Measurements from ENCODE around the gene FARP1.

- TF ChIP-seq EZH2 (IDR thresholded peaks at IDR 0.05; ENCODE audit: low read depth, low read length, severe bottlenecking) = no peak
- no peak for TF ChIP-seq CTCF (IDR thresholded peaks at IDR 0.05; ENCODE audit: control extremely low read depth in 1 of 3, insufficient read depth in 1 of 3, low read depth in 1 of 3, low read length in 3 of 3)
- no peak for TF ChIP-seq POLR2AphosphoS5 (IDR thresholded peaks at IDR 0.05; ENCODE audit: low read depth, low read length)
- no peak for TF ChIP-seq CBX5 (IDR thresholded peaks at IDR 0.05; ENCODE audit: low read depth, low read length)
- TF ChIP-seq TAF1 (IDR thresholded peaks at IDR 0.05; ENCODE audit: low read depth, low read length) = no peak
- no peak for TF ChIP-seq USF2 (IDR thresholded peaks at IDR 0.05; ENCODE audit: low read length)
- TF ChIP-seq CHD1 (IDR thresholded peaks at IDR 0.05; ENCODE audit: low read depth, low read length) = no peak
- no peak for TF ChIP-seq POLR2A (IDR thresholded peaks at IDR 0.05; ENCODE audit: control extremely low read depth in 1 of 2, low read depth in 2 of 2, low read length in 2 of 2)
- no peak for TF ChIP-seq CREB1 (IDR thresholded peaks at IDR 0.05)
- no peak for TF ChIP-seq SIN3A (conservative IDR thresholded peaks at IDR 0.05 in 1 of 2, IDR thresholded peaks at IDR 0.05 in 1 of 2; ENCODE audit: low read depth in 1 of 2, low read length in 2 of 2)
- no peak for TF ChIP-seq CHD2 (IDR thresholded peaks at IDR 0.05; ENCODE audit: low read length)
- no peak for TF ChIP-seq BRCA1 (IDR thresholded peaks at IDR 0.05; ENCODE audit: low read depth, low read length)
- TF ChIP-seq ATF2 (IDR thresholded peaks at IDR 0.05; ENCODE audit: low read length) = no peak
These were observed 255.7 kb downstream of the FARP1 start for GRCh38 chr13:98398581-98398980.

Measured in H1 (cell line).